ENCODE measurements around the gene C18orf63. TPM values are rescaled to one million over a fixed set of nuclear protein-coding genes. Genes with fewer than 3 reads are reported as not detected.
"Not testable (repeated sequence)": the region's sequence is repeated elsewhere in the genome, so short reads cannot be mapped to it uniquely, and the experiment has no call there.

Gene C18orf63
- total RNA-seq, 1 experiment from 2014 or later = not detected

DNA sequence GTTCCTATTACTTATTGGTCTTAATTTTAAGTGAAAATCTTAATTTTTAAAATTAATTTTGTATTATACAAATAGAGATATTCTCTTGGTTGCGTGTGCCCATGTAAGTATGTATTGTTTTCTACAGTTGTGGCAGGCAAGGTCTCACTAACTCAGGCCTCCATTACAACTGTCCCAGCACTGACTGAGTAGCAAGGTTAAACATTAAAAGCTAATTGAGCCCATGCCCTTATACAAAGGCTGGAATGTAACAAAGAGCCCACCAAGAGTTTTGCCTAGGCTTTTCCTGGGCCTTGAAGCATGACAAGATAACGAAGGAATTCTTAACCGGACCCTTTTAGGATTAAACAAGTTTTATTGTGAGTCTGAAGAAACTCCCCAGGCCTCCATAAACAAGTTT lies 11.2 kb downstream of the C18orf63 start:
- DNase-seq (ENCODE audit: low read depth) = not testable (repeated sequence)

DNA sequence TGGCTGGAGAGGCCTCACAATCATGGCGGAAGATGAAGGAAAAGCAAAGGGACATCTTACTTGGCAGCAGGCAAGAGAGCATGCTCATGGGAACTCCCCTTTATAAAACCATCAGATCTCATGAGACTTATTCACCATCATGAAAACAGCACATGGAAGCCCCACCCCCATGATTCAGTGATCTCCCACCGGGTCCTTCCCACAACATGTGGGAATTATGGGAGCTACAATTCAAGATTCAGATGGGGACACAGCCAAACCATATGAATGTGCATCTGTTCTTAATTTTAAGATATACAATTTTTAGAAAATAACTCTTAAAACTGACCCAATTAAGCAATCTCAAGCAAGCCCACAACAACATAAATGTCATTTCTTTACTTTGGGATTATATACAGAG lies 12.6 kb downstream of the C18orf63 start:
- DNase-seq (ENCODE audit: low read depth) = no peak

DNA sequence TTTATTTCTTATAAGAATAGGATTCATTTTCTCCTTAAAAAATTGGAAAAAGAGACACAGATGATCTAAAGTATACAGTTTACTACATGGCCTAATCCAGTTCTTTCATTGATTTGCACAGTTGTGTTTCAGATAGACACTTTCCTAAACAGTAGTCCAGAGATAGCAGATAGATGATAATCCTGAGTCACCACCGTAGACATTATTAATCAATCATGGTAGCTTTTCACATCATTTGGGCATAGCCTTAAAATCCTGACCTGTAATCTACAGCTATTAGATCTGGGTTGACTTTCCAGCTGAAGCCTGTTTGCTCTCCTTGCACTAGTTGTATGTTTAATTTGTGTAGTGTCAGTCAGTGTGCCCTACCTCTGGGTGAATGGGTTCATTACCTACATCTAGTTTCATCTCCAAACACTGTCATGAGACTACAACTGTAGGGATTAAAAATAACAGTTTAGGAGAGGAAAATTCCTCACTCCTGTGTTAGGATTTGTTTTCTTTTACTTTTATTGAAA lies 14.1 kb downstream of the C18orf63 start:
- DNase-seq (ENCODE audit: low read depth) = no peak

DNA sequence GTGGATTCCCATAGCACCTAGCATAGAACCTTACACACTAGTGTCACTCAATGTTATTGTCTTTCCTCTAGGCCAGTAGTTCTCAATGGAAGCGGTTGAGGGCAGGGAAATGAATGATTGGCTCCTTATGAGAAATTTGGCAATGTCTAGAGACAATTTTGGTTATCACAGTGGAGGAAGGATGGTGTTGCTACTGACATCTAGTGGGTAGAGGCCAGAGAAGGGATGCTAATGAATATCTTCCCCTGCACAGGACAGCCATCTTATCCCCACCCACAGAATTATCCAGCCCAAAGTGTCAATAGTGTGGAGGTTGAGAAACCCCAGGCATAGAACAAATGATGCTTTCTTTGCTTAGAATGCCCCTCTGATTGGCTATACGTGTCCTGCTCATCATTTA lies 15.8 kb downstream of the C18orf63 start:
- DNase-seq (ENCODE audit: low read depth) = peak; percentile 46

DNA sequence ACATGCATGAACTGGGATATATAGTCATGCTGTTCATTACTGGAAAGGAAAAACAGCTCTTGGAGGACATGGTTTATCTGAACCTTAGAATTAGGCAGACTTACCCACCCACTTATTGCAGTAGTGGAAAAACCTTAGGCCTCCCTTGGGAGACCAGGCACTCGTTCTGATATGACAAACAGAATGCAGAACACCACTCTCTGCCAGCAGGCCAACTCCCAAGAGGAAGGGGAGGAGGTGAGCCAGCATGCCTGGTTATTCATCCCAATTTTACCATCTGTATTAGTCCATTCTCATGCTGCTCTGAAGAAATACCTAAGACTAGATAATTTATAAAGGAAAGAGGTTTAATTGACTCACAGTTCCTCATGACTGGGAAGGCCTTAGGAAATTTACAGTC lies 17.5 kb downstream of the C18orf63 start:
- no peak for DNase-seq (ENCODE audit: low read depth)

DNA sequence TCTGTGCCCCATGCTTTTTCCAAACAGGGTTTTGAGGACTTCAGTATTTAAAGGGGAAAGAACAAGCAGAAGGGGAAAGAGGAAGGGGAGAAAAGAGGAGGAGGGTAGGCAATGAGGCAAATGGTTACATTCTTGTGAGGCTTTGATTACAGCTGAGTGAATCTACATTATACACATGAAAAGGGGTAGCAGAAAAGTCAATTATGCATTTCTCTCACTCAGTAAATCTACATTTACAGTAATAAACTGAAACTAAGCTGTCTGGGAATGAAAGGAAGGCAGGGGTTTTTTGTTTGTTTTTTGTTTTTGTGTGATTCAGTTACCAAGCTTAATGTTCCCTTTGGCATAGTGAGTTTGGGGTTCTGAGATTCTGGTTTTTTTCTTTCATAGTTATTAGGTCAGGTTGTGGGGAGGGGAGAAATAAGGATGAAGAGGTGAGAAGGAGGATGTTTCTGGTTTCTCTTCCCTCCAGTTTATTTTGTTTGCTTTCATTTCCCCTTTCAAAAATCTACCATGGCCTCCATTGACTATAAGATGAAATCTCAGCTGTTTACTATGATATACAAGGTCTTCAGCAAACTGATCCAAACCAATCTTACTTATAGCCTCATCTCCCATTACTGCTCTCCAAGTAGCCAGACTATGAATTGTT lies 18.7 kb downstream of the C18orf63 start:
- DNase-seq (ENCODE audit: low read depth) = no peak

DNA sequence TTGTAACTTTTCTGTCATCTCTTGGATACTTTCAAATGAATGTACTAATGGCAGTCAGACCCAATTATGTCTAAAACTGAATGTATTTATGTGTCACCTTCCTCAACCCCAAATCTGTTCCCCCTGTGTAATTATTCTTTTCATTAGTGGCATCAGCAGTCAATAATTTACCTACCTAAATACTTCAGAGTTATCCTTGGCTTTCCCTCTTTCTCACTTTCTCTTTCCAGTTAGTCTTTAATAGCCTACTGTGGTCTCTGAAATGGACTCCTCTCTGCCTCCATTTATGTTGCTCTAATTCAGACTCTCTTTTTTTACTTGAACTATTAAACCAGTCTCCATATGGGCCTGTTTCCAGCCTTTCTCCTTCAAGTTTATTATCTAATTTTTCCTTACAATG lies 21.0 kb downstream of the C18orf63 start:
- DNase-seq (ENCODE audit: low read depth) = no peak

DNA sequence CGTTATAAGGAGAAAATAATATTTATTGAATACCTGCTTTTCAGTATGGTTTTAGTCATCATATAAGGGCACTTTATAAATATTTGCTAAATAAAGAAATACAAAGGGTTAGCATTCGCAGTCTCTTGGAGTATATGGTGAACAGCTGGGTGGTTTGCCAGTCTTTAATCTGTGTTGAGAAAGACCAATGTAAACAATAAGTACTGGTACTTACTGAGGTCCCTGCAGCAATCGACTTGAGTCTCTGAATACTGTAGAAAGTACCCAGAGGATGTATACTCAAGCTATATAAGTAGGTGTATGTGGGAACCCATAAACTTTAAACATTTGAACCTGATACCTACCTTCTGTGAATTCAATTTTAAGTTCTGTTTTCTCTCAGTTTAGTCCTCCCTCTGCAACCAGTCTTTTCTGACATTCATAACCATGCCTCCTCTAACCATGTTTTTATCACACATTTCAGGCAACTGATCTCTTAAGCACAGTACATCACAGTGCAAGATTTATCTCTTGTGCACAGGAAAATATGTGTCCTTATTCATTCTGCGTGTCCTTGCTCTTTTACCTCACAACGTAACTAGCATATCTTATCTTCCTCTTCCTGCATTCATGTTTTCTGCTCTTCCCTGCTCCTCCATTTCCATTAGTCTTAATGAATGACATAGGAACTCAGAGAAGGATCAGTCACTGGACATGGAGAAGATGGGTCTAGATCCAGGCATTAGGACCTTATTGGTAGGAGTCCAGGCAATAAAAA lies 21.7 kb downstream of the C18orf63 start:
- DNase-seq (ENCODE audit: low read depth) = no peak

DNA sequence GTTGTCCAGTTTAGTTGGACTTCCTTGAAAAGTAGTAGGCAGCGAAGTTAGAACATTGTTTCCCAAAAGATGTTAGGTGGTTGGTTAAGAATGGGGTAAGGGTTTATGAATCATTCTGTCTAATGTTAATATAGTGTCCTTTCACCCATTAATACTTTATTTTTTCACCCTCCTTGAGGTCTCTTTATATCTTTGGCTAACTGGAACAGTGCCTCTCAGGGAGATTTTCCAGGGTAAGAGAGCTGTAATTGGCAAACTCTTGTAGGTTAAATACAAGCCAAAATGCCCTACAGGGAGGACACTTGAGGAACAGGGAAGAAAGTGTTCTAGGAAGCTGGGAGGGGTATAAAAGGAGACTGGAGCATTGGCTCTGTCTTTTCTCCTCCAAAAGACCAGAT lies 22.3 kb downstream of the C18orf63 start:
- DNase-seq (ENCODE audit: low read depth) = no peak

DNA sequence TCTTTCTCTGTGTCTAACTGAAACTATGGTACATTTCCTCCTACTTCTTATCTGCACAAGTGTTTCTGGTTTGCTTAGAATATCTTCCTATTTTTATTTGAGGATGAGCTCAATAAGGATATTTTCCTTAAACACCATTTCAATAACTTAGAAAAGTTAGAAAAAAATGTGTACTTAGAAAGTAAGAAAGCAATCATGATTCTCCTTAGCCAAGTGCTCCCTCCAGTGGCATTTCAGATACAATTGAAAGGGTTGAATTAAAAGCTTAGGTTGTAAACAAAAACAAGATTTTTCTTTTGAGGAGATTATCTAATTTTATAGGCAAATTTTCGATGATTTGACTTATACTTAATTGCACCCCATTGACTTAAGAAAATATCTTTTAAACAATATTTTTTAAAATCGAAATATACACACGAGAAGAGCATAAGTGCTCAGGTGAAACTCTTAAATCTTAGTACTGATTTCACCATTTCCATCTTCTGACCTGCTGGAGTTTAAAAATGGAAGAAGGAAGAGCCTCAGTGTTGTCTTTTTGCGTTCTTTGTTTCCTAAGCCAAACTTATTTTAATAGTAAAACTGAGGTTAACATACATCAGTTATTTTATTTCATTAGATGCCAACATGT lies 26.9 kb downstream of the C18orf63 start:
- peak; percentile 63 for DNase-seq (ENCODE audit: low read depth)

DNA sequence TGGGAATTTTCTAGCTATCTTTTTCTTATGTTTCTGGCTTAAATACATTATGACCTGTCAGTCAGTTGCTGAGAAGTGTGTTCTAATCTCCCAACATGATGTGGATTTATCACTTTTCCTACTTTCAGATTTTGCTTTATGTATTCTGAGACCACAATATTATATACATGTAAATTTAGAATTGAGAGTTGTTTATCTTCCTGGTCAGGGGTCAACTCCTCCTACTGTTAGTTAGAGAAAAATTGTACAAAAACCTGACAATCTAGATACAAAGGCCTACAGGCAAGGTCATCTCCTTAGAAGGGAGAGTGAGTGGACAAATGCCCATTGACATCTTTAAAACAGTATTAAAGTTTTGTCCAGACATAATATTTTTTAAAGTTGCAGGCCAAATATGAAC lies 30.6 kb downstream of the C18orf63 start:
- DNase-seq (ENCODE audit: low read depth) = no peak

DNA sequence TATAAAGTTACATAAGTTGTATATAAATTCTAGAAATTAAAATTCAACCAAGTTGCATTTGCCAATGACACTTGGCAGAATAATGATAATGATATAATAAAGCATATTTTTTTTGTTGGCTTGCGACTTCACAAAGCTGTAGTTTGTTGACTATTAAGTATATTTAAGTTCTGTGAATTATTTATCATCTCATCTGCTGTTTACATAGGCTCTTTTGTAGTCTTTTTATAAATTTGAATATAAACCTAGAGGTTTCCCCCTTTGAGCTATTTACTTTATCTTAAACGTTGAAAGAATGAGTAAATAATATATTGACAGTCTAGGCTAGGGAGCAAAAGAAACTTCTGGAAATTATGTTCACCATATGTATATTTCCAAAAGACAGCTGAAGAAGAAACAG lies 32.9 kb downstream of the C18orf63 start:
- no peak for DNase-seq (ENCODE audit: low read depth)

DNA sequence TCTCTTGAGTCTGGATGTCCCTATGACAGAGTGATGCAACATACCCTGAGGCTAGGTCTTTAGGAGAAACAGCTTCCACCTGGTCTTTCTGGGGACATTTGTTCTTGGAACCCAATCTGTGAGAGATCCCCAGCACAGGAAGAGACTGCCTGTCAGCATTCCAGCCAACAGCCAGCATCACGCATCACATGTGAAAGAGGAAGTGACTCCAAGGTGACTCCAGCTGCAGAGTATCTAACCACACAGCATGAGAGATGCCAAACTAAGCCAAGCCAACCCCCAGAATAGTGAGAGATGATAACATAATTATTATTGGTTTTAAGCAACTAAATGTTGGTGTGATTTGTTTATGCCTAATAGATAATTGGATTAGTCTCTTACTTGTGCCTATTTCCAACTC lies 35.7 kb downstream of the C18orf63 start:
- DNase-seq (ENCODE audit: low read depth) = peak; percentile 70

DNA sequence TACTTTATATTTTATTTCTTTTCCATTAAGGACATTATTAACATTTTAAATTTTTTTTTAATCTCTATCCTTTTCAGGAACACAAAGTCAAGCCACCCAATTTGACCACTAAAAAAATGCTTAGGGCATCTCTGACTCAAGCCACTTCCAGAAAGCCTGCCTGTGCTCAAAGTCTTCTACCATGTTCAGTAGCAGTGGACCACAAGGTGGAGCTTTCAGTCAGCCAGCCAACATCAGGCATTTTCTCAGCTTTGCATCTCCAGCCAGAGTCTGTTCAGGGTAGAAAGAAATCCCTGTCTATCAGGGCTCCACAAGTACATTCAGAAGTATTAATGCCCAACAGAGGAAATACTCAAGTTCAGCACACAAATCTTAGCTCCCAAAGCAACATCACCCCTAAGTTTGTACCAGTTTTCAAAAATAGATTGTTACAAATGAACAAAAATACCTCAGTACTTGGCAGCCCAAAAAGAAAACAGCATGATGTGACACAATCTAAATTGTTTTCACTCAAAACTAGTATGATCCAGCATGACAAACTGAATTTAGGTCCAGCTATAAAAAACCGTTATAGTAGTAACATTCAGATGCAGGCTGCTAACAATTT lies 37.6 kb downstream of the C18orf63 start:
- DNase-seq (ENCODE audit: low read depth) = peak; percentile 60

DNA sequence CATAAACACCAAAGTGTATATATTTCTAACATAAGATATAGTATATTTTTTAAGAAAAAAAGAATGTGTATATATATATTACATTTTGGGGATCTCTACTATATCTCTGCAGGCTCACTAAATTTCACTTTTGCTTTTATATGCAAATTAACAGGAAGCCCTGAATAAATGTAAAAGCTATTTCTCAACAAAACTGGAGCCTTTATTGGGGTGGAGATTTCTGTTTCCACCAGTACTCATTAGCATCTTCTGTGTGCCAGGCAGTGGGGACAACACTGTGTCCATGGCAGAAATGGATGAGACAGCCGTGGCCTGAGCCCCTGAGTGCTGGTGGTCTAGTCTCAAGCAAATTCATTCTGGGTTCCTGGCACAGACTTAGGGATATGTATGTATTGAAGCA lies 41.3 kb downstream of the C18orf63 start:
- DNase-seq (ENCODE audit: low read depth) = no peak

DNA sequence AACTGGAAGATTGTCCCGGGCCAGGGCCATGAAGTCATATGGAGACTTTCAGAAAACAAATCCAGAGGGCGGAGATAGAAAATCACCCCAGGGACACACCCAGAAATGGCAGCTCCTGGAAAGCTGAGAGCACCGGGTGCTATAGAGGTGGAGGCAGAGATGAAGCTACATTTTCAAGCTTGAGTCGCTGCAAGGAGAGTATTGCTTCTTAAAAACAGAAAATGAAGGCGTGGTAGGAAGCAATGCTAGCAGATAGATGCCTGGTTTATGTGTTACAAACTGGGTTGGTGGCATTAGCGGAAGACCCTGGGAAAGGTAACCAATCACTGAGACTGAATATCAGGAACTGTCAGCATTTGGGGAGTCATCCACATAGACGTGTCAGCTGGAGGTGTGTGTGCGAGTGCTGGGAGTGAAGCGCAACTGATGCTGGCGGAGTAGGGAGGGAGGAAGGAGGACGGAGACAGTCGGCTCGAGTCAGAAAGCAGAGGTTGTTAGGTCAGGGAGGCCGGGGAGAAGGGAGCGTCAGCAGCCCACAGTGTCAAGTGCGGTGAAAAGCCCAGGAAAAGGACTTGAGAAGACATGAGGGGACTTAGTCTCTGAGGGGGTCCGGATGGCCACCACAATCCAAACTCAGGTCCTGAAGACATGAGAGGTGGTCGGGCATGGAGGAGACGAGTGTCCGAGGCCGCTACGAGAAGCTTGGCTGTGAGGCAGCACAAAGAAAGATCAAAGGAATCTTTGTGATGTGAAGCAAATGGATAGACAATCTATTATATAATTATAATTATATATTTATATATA lies 45.4 kb downstream of the C18orf63 start:
- no peak for DNase-seq (ENCODE audit: low read depth)

DNA sequence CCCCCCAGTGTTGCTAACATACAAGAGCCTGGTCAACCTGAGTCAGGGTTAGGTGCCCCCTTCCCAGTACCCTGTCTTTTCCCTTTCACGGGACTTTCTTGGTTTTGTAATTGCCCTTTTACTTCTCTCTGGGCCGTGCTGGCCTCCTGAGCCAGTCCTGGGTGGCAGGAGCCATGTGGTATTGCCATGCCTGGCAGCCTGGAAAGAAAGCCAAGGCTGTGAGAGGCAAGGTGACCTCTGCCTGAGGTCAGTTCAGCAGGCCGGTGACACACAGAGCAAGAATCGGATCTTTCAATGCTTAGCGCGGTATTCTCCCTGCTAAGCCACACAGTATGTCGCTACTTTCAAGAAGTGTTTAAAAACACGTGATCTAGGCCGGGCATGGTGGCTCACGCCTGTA lies 52.3 kb downstream of the C18orf63 start:
- no peak for DNase-seq (ENCODE audit: low read depth)

DNA sequence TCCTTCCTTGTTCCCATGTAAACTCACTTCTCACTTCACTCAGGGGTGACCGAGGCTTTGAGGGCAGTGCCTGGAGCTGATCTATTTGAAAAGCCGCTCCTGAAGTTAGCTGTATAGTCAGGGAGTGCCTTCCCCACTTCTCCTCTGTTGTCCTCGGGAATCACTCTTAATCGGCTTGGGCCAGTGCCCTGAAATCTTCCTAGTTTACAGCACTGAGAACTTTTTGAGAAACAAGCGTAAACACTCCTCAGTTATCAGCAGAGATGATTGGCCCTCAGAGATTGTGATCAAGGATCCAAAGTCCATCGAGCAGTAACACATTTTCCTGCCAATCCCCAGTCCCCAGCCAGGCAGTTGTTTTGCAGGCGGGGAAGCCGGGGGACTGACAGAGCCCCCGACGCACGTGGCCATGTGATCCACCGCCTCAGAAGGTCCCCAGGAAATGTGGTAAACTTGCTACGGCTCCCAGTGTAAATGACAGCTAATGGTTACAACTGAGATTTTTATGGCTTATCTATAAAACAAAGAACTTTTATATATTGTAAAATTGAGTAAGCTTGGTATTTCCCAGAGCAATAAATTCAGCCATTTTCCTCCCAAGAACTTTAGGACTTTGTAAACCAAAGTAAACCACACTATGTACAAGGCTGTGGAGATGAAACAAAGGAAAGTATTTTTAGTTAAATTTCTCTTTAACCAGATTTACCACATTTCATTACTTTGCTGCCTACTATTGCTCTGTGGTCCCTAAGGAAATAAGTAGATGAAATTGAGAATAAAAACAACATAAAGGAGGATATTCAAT lies 53.5 kb downstream of the C18orf63 start:
- no peak for DNase-seq (ENCODE audit: low read depth)

DNA sequence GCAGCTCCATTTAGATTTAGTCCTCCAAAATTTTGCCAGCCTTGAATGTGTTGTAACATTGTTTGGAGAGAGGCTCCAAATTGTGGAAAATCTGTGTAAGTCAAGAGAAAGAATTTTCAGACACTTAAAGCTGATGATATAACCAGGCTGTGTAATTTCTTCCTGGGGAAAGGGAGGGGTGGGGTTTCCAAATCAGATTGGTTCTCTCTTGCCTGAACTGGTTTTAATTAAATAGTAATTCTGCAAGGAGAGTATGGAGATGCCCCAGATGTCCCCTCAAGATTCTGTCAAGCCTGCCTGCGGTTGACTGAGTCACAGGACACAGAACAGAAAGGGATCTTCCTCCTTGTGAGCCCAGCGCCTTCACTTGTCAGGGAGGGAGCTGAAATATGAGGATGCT lies 54.5 kb downstream of the C18orf63 start:
- DNase-seq (ENCODE audit: low read depth) = no peak

DNA sequence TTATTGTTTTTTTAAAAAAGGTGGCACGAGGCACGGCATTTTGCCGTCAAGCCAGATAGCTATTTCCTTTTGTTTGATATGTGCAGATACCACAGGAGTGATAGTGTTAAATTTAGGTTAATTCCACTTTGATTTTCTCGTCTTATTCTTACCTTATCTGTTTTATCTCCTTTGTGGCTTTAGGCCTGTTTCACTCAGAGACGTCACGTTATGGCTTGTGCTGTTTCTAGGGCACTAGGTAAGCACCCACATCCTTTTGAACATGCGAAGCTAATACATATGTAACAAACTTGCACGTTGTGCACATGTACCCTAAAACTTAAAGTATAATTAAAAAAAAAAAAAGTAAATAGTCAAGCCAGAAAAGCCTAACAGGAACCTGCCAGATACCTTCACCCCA lies 57.8 kb downstream of the C18orf63 start:
- DNase-seq (ENCODE audit: low read depth) = no peak

DNA sequence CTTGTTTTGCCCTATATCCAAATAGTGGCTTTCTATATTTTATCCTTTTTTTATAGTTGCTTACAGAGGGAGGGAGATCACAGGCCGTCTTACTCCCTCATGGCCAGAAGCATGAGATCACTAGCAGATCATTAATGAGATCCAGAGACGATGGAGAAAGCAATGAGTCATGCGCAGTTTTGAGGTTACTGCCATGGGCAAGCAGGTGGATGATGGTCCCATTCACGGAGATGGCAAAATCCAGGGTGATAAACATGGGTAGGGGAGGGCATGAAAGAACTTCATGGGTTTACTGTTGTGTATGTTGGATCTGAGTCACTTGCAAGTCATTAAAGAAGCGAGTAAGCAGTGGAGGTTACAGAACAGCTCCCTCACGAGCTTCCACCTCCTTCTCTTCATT lies 60.4 kb downstream of the C18orf63 start:
- peak; percentile 15 for DNase-seq (ENCODE audit: low read depth)

Measured in M059J (cell line).